CD4-positive, alpha-beta T cell (primary cell): ENCODE data around the gene POU2F1. TPM values are rescaled to one million over a fixed set of nuclear protein-coding genes. Genes with fewer than 3 reads are reported as not detected.

Experiments
- ATAC-seq: fragments of 200-7000 bp; cut with Tn5 transposase; one replicate; pipeline ENCODE4 v1.10.0; 2022; ENCODE audit warnings: mild to moderate bottlenecking; ENCODE audit not compliant: poor library complexity
- CTCF ChIA-PET: fragments of 350-600 bp; sonication (Branson Sonifier 250); formaldehyde crosslinking; loops from one replicate; lab custom pipeline; 2021; ENCODE audit warnings: antibody characterized with exemption, inconsistent platforms; lab: Charles Lee
- POLR2A ChIA-PET: fragments of 350-600 bp; sonication (Branson Sonifier 250); formaldehyde crosslinking; loops from one replicate; lab custom pipeline; 2021; ENCODE audit warnings: antibody characterized with exemption, inconsistent platforms; lab: Charles Lee
- DNase-seq, 14 experiments: peaks; one replicate each; pipeline ENCODE4 v3.0.0-alpha.2; 2013 to 2020; ENCODE audit warnings: mixed read lengths in 2 of 14
- H3K27ac ChIP-seq, 2 donors: one replicate each; pipeline versions ENCODE4 v1.5.1 to v1.7.0; 2013; ENCODE audit warnings: low read length in 2 of 2, low read depth in 1 of 2, mild to moderate bottlenecking in 1 of 2
- H3K27me3 ChIP-seq, 2 experiments: 1 replicate in 1 of 2; 2 replicates in 1 of 2; pipeline versions ENCODE4 v1.6.1 to v1.7.0; 2013; ENCODE audit warnings: low read length in 2 of 2, control low read depth in 1 of 2, mild to moderate bottlenecking in 1 of 2, moderate library complexity in 1 of 2; ENCODE audit not compliant: insufficient read depth in 2 of 2, control insufficient read depth in 1 of 2
- H3K36me3 ChIP-seq: one replicate; pipeline ENCODE4 v1.6.1; 2013; ENCODE audit warnings: low read length, control low read depth; ENCODE audit not compliant: insufficient read depth
- H3K4me1 ChIP-seq: one replicate; pipeline ENCODE4 v1.6.1; 2013; ENCODE audit warnings: low read length, control low read depth; ENCODE audit not compliant: insufficient read depth
- H3K4me3 ChIP-seq: one replicate; pipeline ENCODE4 v1.5.1; 2013; ENCODE audit warnings: mild to moderate bottlenecking, low read length, moderate library complexity
- H3K9me3 ChIP-seq, 2 experiments: 1 replicate in 1 of 2; 2 replicates in 1 of 2; pipeline versions ENCODE4 v1.6.1 to v1.7.0; 2013; ENCODE audit warnings: low read length in 2 of 2, mild to moderate bottlenecking in 2 of 2, control low read depth in 1 of 2, moderate library complexity in 1 of 2; ENCODE audit not compliant: control insufficient read depth in 1 of 2, insufficient read depth in 1 of 2
- H3K27ac Mint-ChIP-seq: one replicate; pipeline ENCODE4 v1.8.0; 2020; ENCODE audit warnings: mixed read lengths
- H3K27me3 Mint-ChIP-seq: one replicate; pipeline ENCODE4 v1.8.0; 2021; ENCODE audit warnings: mixed read lengths
- H3K36me3 Mint-ChIP-seq: one replicate; pipeline ENCODE4 v1.8.0; 2021; ENCODE audit warnings: low read depth, mixed read lengths
- H3K4me1 Mint-ChIP-seq: one replicate; pipeline ENCODE4 v1.8.0; 2021; ENCODE audit warnings: low read depth, mixed read lengths
- H3K4me3 Mint-ChIP-seq: one replicate; pipeline ENCODE4 v1.8.0; 2020; ENCODE audit warnings: mild to moderate bottlenecking, mixed read lengths
- H3K9me3 Mint-ChIP-seq: one replicate; pipeline ENCODE4 v1.8.0; 2020; ENCODE audit warnings: mixed read lengths
- CTCF ChIP-seq: fragments of 200-600 bp; IDR thresholded peaks from one replicate; pipeline ENCODE4 v1.8.0; 2022; ENCODE audit warnings: antibody characterized with exemption, mild to moderate bottlenecking
- intact Hi-C, 2 experiments: fragments of 100-400 bp; cut with DNase I in 1 of 2; cut with micrococcal nuclease in 1 of 2; formaldehyde crosslinking; loops; one replicate each; pipeline versions ENCODE4 v1.15.1 to v1.9.0; 2023 to 2025; cut with DNase I, micrococcal nuclease
- total RNA-seq, 174 experiments: library from RNA in 2 of 174; stranded (reverse) in 2 of 174; gene quantifications; one replicate each; pipeline ENCODE4 v1.2.3 and lab custom pipeline; 2021 to 2026

POU2F1 gene
- total RNA-seq, 2 experiments from 2014 or later, result 27.0 to 28.6 TPM

- ChIA-PET CTCF (no interaction called here), POLR2A (no interaction called here)
- Mint-ChIP-seq H3K36me3 (no peaks in the 10 kb centered on the region), H3K4me3 (no peak overlapping the region), H3K9me3 (no peaks in the 10 kb centered on the region), H3K27me3 (peaks cover 1% of the 10 kb centered on the region), H3K4me1 (no peaks in the 10 kb centered on the region), H3K27ac (no peak overlapping the region)
- Histone ChIP-seq H3K4me3 (no peak overlapping the region), H3K4me1 (no peaks in the 10 kb centered on the region), H3K9me3 (no peaks in the 10 kb centered on the region), H3K27me3 (no peaks in the 10 kb centered on the region), H3K27ac (no peak overlapping the region), H3K36me3 (no peaks in the 10 kb centered on the region)
- TF ChIP-seq CTCF, result no peak
- DNase-seq (no peak), ATAC-seq (no peak)
- intact Hi-C loops, result no loop called here
These were observed 36.6 kb upstream of the POU2F1 start for GRCh38 chr1:167184081-167184480.

- Mint-ChIP-seq H3K9me3 (no peaks in the 10 kb centered on the region), H3K36me3 (no peaks in the 10 kb centered on the region), H3K27me3 (peaks cover 5% of the 10 kb centered on the region), H3K27ac (no peak overlapping the region), H3K4me1 (no peaks in the 10 kb centered on the region), H3K4me3 (no peak overlapping the region)
- Histone ChIP-seq H3K4me3 (no peak overlapping the region), H3K27me3 (no peaks in the 10 kb centered on the region), H3K36me3 (no peaks in the 10 kb centered on the region), H3K4me1 (no peaks in the 10 kb centered on the region), H3K9me3 (no peaks in the 10 kb centered on the region), H3K27ac (no peak overlapping the region)
- ChIA-PET POLR2A (interaction anchor here (0.7 kb wide), 1 partner anchor 451 kb away, joined by 3 read pairs; no protein-coding TSS in a partner anchor), CTCF (no interaction called here)
- intact Hi-C loops, result no loop called here
- TF ChIP-seq CTCF, result no peak
- ATAC-seq (no peak), DNase-seq (no peak)
These were observed 35.6 kb upstream of the POU2F1 start for GRCh38 chr1:167185062-167185461.

GRCh38 chr1:167185974-167186657 is 34.6 kb upstream of the POU2F1 start:
- ChIA-PET CTCF (no interaction called here), POLR2A (no interaction called here)
- Histone ChIP-seq H3K27me3 (no peaks in the 10 kb centered on the region), H3K36me3 (no peaks in the 10 kb centered on the region), H3K27ac (no peak overlapping the region), H3K4me1 (no peaks in the 10 kb centered on the region), H3K4me3 (no peak overlapping the region), H3K9me3 (no peaks in the 10 kb centered on the region)
- H3K27ac Mint-ChIP-seq, result no peak overlapping the region
- H3K4me3 Mint-ChIP-seq, result no peak overlapping the region
- no peak for TF ChIP-seq CTCF
- H3K36me3 Mint-ChIP-seq, result no peaks in the 10 kb centered on the region
- ATAC-seq, result no peak
- no peaks in the 10 kb centered on the region for H3K9me3 Mint-ChIP-seq
- peaks cover 5% of the 10 kb centered on the region for H3K27me3 Mint-ChIP-seq
- no peaks in the 10 kb centered on the region for H3K4me1 Mint-ChIP-seq
- DNase-seq, result no peak
- intact Hi-C loops, result no loop called here
